Neural progenitor cell (in vitro differentiated cells): Measurements from ENCODE around the gene KLHL12. TPM values are rescaled to one million over a fixed set of nuclear protein-coding genes. Genes with fewer than 3 reads are reported as not detected.
A peak's percentile ranks its signal among the peaks of the same experiment; 100 is the strongest.

Experiments
- DNase-seq: peaks from one replicate; pipeline ENCODE4 v3.0.0-alpha.2; 2016; ENCODE audit warnings: low spot score
- H2AFZ ChIP-seq: fragments of 200-600 bp; sonication (generic); replicated peaks from 2 replicates; pipeline ENCODE4 v1.6.1; 2016; ENCODE audit warnings: antibody characterized with exemption
- H3F3A ChIP-seq: fragments of 200-600 bp; sonication (generic); 2 replicates; pipeline ENCODE4 v1.6.1; 2016; ENCODE audit warnings: antibody characterized with exemption, low read depth
- H3K27ac ChIP-seq: fragments of 200-600 bp; sonication (generic); 2 replicates; pipeline ENCODE4 v1.5.1; 2016; ENCODE audit warnings: mild to moderate bottlenecking
- H3K27me3 ChIP-seq: fragments of 200-600 bp; sonication (generic); 2 replicates; pipeline ENCODE4 v1.6.1; 2016; ENCODE audit warnings: mild to moderate bottlenecking, moderate library complexity
- H3K36me3 ChIP-seq: fragments of 200-600 bp; sonication (generic); 2 replicates; pipeline ENCODE4 v1.5.1; 2016
- H3K4me1 ChIP-seq: fragments of 200-600 bp; sonication (generic); 2 replicates; pipeline ENCODE4 v1.6.1; 2016; ENCODE audit warnings: mixed run types
- H3K4me2 ChIP-seq: fragments of 200-600 bp; sonication (generic); 2 replicates; pipeline ENCODE4 v1.6.1; 2016
- H3K4me3 ChIP-seq: fragments of 200-600 bp; sonication (generic); 2 replicates; pipeline ENCODE4 v1.5.1; 2016
- H3K79me2 ChIP-seq: fragments of 200-600 bp; sonication (generic); 2 replicates; pipeline ENCODE4 v1.6.1; 2016; ENCODE audit warnings: low read depth
- H3K9ac ChIP-seq: fragments of 200-600 bp; sonication (generic); 2 replicates; pipeline ENCODE4 v1.6.1; 2016
- H3K9me3 ChIP-seq: fragments of 200-600 bp; sonication (generic); 2 replicates; pipeline ENCODE4 v1.5.1; 2016; ENCODE audit warnings: low read depth
- H4K20me1 ChIP-seq: fragments of 200-600 bp; sonication (generic); 2 replicates; pipeline ENCODE4 v1.6.1; 2016; ENCODE audit warnings: low read depth
- H3K27ac Mint-ChIP-seq: 3 replicates; pipeline ENCODE4 v1.8.0; 2021; ENCODE audit warnings: mixed read lengths
- H3K27me3 Mint-ChIP-seq: 2 replicates; pipeline ENCODE4 v1.8.0; 2022; ENCODE audit warnings: low read depth, mild to moderate bottlenecking, inconsistent platforms, moderate library complexity, mixed read lengths; ENCODE audit not compliant: insufficient read depth
- H3K36me3 Mint-ChIP-seq: 3 replicates; pipeline ENCODE4 v1.8.0; 2021; ENCODE audit warnings: mixed read lengths
- H3K4me1 Mint-ChIP-seq: 3 replicates; pipeline ENCODE4 v1.8.0; 2021; ENCODE audit warnings: mixed read lengths
- H3K4me3 Mint-ChIP-seq: 3 replicates; pipeline ENCODE4 v1.8.0; 2021; ENCODE audit warnings: mild to moderate bottlenecking, moderate library complexity, mixed read lengths
- H3K9me3 Mint-ChIP-seq: 3 replicates; pipeline ENCODE4 v1.8.0; 2020; ENCODE audit warnings: mixed read lengths
- EZH2 ChIP-seq: fragments of 200-600 bp; sonication (generic); IDR thresholded peaks from 2 replicates; pipeline ENCODE4 v1.6.1; 2017; ENCODE audit warnings: antibody characterized with exemption, mild to moderate bottlenecking, moderate library complexity
- EZH2phosphoT487 ChIP-seq: fragments of 200-600 bp; sonication (generic); IDR thresholded peaks from 2 replicates; pipeline ENCODE4 v1.6.1; 2017; ENCODE audit warnings: antibody characterized with exemption
- total RNA-seq: library from RNA; depleted of rRNA; stranded (reverse); fragments of >200 nt; gene quantifications from 2 replicates; pipeline ENCODE4 v1.2.3, GENCODE V29; 2015; ENCODE audit warnings: low replicate concordance
- TF ChIP-seq, protein P1 (sequence below): fragments of 200-600 bp; sonication (generic); IDR thresholded peaks from 2 replicates; pipeline ENCODE4 v1.5.1; 2017; ENCODE audit warnings: antibody characterized with exemption, mild to moderate bottlenecking

Gene KLHL12
- total RNA-seq, 1 donor from 2014 or later = 51.4 TPM

DNA sequence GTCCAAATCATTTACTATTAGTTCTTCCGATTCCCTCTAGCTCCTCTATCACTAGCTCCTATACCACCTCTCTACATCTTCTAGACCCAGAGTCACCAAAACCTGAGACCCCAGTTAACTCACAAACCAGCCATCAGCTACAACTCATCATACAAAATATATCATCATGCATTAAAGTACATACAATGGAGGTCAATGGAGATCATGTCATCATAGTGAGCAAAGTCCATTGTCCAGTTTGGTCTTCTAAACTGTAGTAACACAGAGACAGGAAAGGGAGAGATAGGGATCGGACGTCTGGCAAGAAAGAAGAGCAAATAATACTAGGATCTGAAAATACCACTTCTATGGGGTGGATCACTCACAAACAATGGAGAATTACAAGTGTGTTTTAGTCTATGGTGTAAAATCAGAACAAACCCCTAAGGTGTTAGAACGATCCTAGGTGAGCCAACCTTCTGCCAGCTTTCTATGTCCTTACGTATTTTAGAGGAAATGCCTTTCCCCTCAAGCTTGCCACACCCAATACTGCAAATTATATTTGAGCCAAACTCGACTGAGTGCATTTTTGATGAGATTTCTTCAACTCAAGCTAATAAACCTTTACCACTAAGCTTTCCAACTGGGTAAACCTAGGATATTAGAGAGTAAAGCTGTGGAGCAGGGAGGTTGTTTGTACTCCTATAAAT lies 27.2 kb upstream of the KLHL12 start:
- Histone ChIP-seq H3K9me3 (no peaks in the 10 kb centered on the region), H3K27me3 (peaks cover 8% of the 10 kb centered on the region), H3K4me2 (no peak overlapping the region), H3K27ac (no peak overlapping the region), H3K79me2 (peaks cover 69% of the 10 kb centered on the region), H3K9ac (peak overlapping the region; percentile 31), H3K4me1 (peaks cover 6% of the 10 kb centered on the region), H2AFZ (no peak overlapping the region), H3K4me3 (no peak overlapping the region), H3K36me3 (no peaks in the 10 kb centered on the region), H3F3A (no peaks in the 10 kb centered on the region), H4K20me1 (peaks cover 62% of the 10 kb centered on the region)
- TF ChIP-seq, protein P1, sequence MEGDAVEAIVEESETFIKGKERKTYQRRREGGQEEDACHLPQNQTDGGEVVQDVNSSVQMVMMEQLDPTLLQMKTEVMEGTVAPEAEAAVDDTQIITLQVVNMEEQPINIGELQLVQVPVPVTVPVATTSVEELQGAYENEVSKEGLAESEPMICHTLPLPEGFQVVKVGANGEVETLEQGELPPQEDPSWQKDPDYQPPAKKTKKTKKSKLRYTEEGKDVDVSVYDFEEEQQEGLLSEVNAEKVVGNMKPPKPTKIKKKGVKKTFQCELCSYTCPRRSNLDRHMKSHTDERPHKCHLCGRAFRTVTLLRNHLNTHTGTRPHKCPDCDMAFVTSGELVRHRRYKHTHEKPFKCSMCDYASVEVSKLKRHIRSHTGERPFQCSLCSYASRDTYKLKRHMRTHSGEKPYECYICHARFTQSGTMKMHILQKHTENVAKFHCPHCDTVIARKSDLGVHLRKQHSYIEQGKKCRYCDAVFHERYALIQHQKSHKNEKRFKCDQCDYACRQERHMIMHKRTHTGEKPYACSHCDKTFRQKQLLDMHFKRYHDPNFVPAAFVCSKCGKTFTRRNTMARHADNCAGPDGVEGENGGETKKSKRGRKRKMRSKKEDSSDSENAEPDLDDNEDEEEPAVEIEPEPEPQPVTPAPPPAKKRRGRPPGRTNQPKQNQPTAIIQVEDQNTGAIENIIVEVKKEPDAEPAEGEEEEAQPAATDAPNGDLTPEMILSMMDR = no peak
- TF ChIP-seq EZH2phosphoT487 (no peak), EZH2 (no peak)
- no peak overlapping the region for H3K4me3 Mint-ChIP-seq
- H3K36me3 Mint-ChIP-seq = peaks cover 4% of the 10 kb centered on the region
- no peak overlapping the region for H3K27ac Mint-ChIP-seq
- H3K27me3 Mint-ChIP-seq = peaks cover 4% of the 10 kb centered on the region
- no peak for DNase-seq
- H3K4me1 Mint-ChIP-seq = peaks cover 17% of the 10 kb centered on the region
- H3K9me3 Mint-ChIP-seq = no peaks in the 10 kb centered on the region

DNA sequence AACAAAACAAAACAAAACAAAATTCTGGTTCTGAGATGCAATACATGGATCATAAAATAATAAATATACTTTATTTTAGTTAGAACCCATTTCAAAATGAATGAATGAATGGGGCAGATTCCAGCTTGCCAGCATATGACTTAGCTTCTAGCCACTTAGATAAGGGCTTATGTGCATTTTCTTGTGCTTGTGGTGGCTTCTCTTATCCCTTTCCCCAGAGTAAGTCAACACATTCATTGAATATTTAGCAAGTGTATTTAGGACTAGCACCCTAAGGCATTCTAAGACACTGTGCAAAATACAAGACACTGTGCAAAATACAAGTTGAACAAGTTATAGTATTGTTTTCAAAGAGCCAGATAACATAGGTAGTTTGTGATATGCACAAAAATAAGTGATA lies 26.4 kb upstream of the KLHL12 start:
- Histone ChIP-seq H3K4me2 (no peak overlapping the region), H3K9me3 (no peaks in the 10 kb centered on the region), H3K9ac (peak overlapping the region; percentile 31), H3K4me3 (no peak overlapping the region), H3K36me3 (no peaks in the 10 kb centered on the region), H3K27me3 (peaks cover under 1% of the 10 kb centered on the region), H2AFZ (no peak overlapping the region), H3K79me2 (peaks cover 69% of the 10 kb centered on the region), H3K27ac (no peak overlapping the region), H4K20me1 (peaks cover 62% of the 10 kb centered on the region), H3F3A (no peaks in the 10 kb centered on the region), H3K4me1 (peaks cover 6% of the 10 kb centered on the region)
- Mint-ChIP-seq H3K4me1 (peaks cover 12% of the 10 kb centered on the region), H3K4me3 (no peak overlapping the region), H3K9me3 (no peaks in the 10 kb centered on the region), H3K27me3 (peaks cover under 1% of the 10 kb centered on the region), H3K27ac (no peak overlapping the region), H3K36me3 (peaks cover 5% of the 10 kb centered on the region)
- TF ChIP-seq EZH2 (no peak), EZH2phosphoT487 (no peak)
- TF ChIP-seq, protein P1 = no peak
- DNase-seq = no peak

DNA sequence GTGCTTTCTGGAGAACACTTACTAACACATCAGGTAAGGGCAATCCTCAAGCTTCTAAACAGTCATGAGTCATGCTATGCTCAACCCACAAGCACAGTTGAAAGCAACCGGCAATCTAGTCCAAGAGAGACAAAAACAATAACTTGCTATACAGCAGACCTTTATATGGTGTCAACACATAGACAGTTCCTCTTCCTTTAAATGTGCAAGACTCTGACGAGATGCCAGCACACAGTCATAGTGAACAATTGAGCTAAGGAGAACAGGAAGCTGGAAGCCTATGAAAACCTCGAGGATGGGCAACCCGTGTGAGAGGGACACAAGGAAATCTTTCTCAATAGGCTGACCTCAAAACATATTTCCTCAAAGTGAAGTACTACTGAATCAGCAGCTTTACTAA lies 25.8 kb upstream of the KLHL12 start:
- peaks cover 6% of the 10 kb centered on the region for H3K4me1 ChIP-seq
- H3K36me3 Mint-ChIP-seq = peaks cover 9% of the 10 kb centered on the region
- no peaks in the 10 kb centered on the region for H3K27me3 Mint-ChIP-seq
- no peaks in the 10 kb centered on the region for H3K9me3 Mint-ChIP-seq
- no peaks in the 10 kb centered on the region for H3K9me3 ChIP-seq
- H3F3A ChIP-seq = no peaks in the 10 kb centered on the region
- H3K27ac ChIP-seq = no peak overlapping the region
- H3K4me1 Mint-ChIP-seq = peaks cover 12% of the 10 kb centered on the region
- TF ChIP-seq EZH2phosphoT487 = no peak
- TF ChIP-seq EZH2 = no peak
- TF ChIP-seq, protein P1 = no peak
- H3K4me3 ChIP-seq = no peak overlapping the region
- H3K36me3 ChIP-seq = no peaks in the 10 kb centered on the region
- no peak overlapping the region for H2AFZ ChIP-seq
- no peak overlapping the region for H3K27ac Mint-ChIP-seq
- no peak for DNase-seq
- peaks cover 60% of the 10 kb centered on the region for H4K20me1 ChIP-seq
- no peaks in the 10 kb centered on the region for H3K27me3 ChIP-seq
- no peak overlapping the region for H3K4me3 Mint-ChIP-seq
- no peak overlapping the region for H3K4me2 ChIP-seq
- no peak overlapping the region for H3K9ac ChIP-seq
- H3K79me2 ChIP-seq = peaks cover 67% of the 10 kb centered on the region
